Stimulated activated CD4-positive, alpha-beta T cell treated with anti-CD3 and anti-CD28 coated beads, Interleukin-4, amount 100 ng/mL, for 1 hour (primary cell): ENCODE measurements around the gene PLEKHD1.

Source experiments
- DNase-seq: peaks from one replicate; pipeline ENCODE4 v3.0.0-alpha.2; 2020

PLEKHD1 gene

GRCh38 chr14:69558774-69559173, 74.2 kb downstream of the PLEKHD1 start:
- no peak for DNase-seq

GRCh38 chr14:69559581-69560011, 75.1 kb downstream of the PLEKHD1 start:
- no peak for DNase-seq

DNA sequence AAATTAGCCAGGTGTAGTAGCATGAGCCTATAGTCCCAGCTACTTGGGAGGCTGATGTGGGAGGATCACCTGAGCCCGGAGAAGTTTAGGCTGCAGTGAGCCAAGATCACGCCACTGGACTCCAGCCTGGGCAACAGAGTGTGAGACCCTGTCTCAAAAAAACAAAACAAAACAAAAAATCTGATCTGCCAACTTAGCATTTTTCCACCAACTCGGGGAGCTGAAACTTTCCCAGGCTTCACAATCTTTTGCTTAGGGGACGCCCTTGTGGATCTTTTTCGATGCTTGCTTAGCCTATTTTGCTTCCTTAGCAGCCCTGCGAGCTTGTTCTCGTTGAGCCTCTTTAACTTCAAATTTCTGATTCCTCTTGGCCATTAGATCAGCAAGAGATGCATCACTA, 76.3 kb downstream of the PLEKHD1 start:
- no peak for DNase-seq

DNA sequence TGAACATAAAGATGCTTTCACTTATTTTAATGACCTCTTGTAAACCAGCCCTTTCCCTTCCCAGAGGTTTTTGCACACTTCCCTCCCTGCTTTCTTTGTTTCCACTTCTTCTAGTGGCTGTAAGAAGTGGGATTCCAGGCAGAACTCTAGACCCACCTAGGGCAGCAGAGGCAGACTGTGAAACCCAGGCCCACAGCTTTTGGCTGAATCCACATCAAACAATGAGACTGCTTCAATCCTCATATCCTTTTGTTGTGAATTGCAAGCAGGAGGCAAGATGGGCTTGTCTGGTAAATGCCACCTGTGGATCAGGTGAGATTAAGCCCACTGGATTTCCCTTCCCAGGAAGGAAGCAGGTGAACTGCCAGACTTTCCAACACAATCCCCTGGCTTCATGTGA, 77.4 kb downstream of the PLEKHD1 start:
- no peak for DNase-seq

DNA sequence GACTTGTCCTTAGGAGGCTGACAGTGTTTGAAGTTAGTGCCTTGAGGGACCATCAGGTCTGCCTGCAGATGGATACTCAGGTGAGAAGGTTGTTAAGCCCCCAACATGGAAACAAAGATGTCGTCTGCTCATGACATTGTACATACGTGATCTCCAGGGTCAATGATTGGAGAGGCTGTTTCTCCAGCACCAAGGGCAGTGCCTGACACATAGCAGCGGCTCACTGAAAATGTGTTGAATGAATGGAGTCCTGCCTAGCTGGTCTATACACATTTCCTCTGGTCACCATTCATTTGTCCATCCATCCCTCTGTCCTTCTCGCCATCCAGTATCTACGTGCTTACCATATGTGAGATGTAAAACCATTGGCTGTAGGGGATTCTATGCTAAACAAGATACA, 83.0 kb downstream of the PLEKHD1 start:
- DNase-seq = no peak

- no peak for DNase-seq
These were observed 85.3 kb downstream of the PLEKHD1 start for GRCh38 chr14:69569859-69570258.

- DNase-seq = no peak
These were observed 86.4 kb downstream of the PLEKHD1 start for GRCh38 chr14:69570836-69571330.

GRCh38 chr14:69571449-69572029, 87.0 kb downstream of the PLEKHD1 start:
- DNase-seq = peak; percentile 4

- DNase-seq = peak; percentile 11
These were observed 87.7 kb downstream of the PLEKHD1 start for GRCh38 chr14:69572030-69572840.

DNA sequence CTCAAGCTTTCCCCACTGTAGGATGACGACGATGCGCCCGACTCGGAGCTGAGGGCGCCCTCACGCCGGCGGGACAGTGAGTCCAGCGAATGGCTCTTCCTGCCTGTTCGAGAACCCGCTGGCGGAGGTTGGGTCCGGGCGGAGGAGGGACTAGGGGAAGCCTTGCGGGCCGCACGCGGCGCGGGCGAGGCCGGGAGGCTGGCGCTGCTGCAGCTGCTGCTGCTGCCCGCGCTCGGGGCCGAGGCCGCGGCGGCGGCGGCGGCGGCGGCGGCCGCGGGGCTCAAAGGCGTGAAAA, 88.3 kb downstream of the PLEKHD1 start:
- no peak for DNase-seq

- DNase-seq = peak; percentile 6
These were observed 88.8 kb downstream of the PLEKHD1 start for GRCh38 chr14:69573205-69573830.

GRCh38 chr14:69573831-69574262, 89.3 kb downstream of the PLEKHD1 start:
- peak; percentile 22 for DNase-seq

DNA sequence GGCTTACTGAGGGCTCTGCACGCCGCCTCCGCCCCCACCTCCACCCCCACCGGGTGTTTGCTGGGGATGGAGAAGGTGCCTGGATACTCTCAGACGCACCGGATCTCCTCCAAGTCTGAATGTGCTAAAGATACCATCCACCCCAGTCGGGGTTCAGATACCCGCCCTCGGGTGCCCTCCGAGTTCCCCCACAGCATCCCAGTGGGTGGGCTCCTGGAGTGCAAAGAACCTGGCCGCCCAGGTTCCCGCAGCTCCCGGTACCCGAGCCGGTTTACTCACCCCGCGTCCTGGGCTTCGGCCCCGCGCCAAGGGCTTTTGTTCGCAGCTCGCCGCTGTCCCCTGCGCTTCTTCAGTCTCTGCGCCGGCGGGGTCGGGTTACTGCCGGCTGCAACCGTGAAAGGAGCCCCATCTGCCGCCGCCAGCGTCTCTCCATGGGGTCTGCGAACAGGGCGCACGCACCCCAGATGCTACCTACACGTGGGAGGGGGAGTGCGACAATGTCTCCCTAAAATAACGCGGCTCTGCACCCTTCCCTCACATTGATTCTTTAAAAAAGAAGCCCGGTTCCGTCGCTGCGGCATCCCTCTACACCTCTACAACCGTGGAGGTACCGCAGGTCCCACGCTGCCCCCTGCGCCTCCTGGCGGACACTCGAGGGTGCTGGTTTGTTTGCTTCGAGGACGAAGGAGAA, 89.9 kb downstream of the PLEKHD1 start, which contains the start of gene CCDC177:
TSS of gene CCDC177 (minus strand) at position 609 of the 691 bp plus-strand sequence. CDS start 1,249 bp downstream, outside the sequence.
- DNase-seq = peak; percentile 80

GRCh38 chr14:69574954-69575295, 90.4 kb downstream of the PLEKHD1 start:
- no peak for DNase-seq

DNA sequence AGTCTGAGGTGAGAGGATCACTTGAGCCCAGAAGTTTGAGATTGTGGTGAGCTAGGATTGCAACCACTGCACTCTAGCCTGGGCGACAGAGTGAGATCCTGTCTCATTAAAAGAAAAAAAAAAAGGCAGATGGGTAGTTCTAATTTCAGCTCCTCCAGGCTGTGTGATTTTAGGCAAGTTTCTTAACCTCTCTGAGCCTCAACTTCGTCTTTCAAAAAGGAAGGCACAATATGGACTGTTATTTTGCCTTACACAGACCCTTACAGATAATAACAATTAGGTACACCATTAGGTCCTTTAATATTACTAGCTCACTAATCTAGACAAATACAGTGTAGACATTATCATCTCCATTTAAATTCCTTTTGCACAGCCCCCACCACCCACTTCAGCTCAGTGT, 94.9 kb downstream of the PLEKHD1 start:
- no peak for DNase-seq

- no peak for DNase-seq
These were observed 95.6 kb downstream of the PLEKHD1 start for GRCh38 chr14:69580009-69580577.
